Keratinocyte (primary cell): ENCODE data around the gene NOL12. TPM values are rescaled to one million over a fixed set of nuclear protein-coding genes. Genes with fewer than 3 reads are reported as not detected.

ENCODE experiments used
- DNase-seq: peaks from one replicate; pipeline ENCODE4 v3.0.0-alpha.2; 2011; ENCODE audit warnings: low read depth, missing footprints, low spot score
- FAIRE-seq: peaks from 2 replicates; lab custom pipeline; 2011; peaks lifted over from hg19 to GRCh38; lab: Jason Lieb, UNC
- H2AFZ ChIP-seq: 2 replicates; pipeline ENCODE4 v1.6.0; 2012; ENCODE audit warnings: low read length, control low read depth, inconsistent platforms; ENCODE audit not compliant: control insufficient read depth
- H3K27ac ChIP-seq: 2 replicates; pipeline ENCODE4 v1.5.1; 2011; ENCODE audit warnings: low read length; ENCODE audit not compliant: control insufficient read depth, insufficient read depth
- H3K27me3 ChIP-seq: 3 replicates; pipeline ENCODE4 v1.6.0; 2011; ENCODE audit warnings: low read length; ENCODE audit not compliant: control insufficient read depth, insufficient read depth; ENCODE audit errors: extremely low read depth
- H3K36me3 ChIP-seq, 2 experiments: 2 replicates in 1 of 2; 3 replicates in 1 of 2; pipeline ENCODE4 v1.5.1; 2011; ENCODE audit warnings: low read length in 2 of 2, mild to moderate bottlenecking in 1 of 2; ENCODE audit not compliant: control insufficient read depth in 2 of 2, insufficient read depth in 2 of 2; ENCODE audit errors: extremely low read depth in 1 of 2
- H3K4me1 ChIP-seq: 3 replicates; pipeline ENCODE4 v1.5.1; 2011; ENCODE audit warnings: low read length; ENCODE audit not compliant: control insufficient read depth, insufficient read depth; ENCODE audit errors: extremely low read depth
- H3K4me2 ChIP-seq: 3 replicates; pipeline ENCODE4 v1.6.0; 2011; ENCODE audit warnings: low read depth, low read length; ENCODE audit not compliant: control insufficient read depth, insufficient read depth; ENCODE audit errors: extremely low read depth
- H3K4me3 ChIP-seq, 3 experiments: fragments of 200-600 bp in 1 of 3; sonication (generic) in 1 of 3; 2 replicates in 2 of 3; 3 replicates in 1 of 3; pipeline ENCODE4 v1.5.1; 2011 to 2016; ENCODE audit warnings: low read length in 3 of 3, mild to moderate bottlenecking in 3 of 3, control low read depth in 2 of 3, inconsistent platforms in 1 of 3, low read depth in 1 of 3, mixed read lengths in 1 of 3, mixed run types in 1 of 3, moderate library complexity in 1 of 3; ENCODE audit not compliant: control insufficient read depth in 2 of 3, insufficient read depth in 2 of 3; ENCODE audit errors: extremely low read depth in 1 of 3
- H3K79me2 ChIP-seq: 2 replicates; pipeline ENCODE4 v1.6.0; 2012; ENCODE audit warnings: low read length; ENCODE audit not compliant: control insufficient read depth, insufficient read depth
- H3K9ac ChIP-seq: 3 replicates; pipeline ENCODE4 v1.6.0; 2011; ENCODE audit warnings: low read length; ENCODE audit not compliant: control insufficient read depth, insufficient read depth; ENCODE audit errors: extremely low read depth
- H3K9me1 ChIP-seq: 3 replicates; pipeline ENCODE4 v1.6.0; 2011; ENCODE audit warnings: low read length; ENCODE audit not compliant: control insufficient read depth, insufficient read depth; ENCODE audit errors: extremely low read depth
- H3K9me3 ChIP-seq: 2 replicates; pipeline ENCODE4 v1.5.1; 2012; ENCODE audit warnings: low read depth, low read length; ENCODE audit not compliant: control insufficient read depth
- H4K20me1 ChIP-seq: 3 replicates; pipeline ENCODE4 v1.6.0; 2011; ENCODE audit warnings: low read length; ENCODE audit not compliant: control insufficient read depth, insufficient read depth; ENCODE audit errors: extremely low read depth
- EZH2 ChIP-seq: IDR thresholded peaks from one replicate; pipeline ENCODE4 v1.6.1; 2012; ENCODE audit warnings: inconsistent platforms, mild to moderate bottlenecking, low read length, moderate library complexity
- dilution Hi-C: fragments of 300-500 bp; cut with MboI; formaldehyde crosslinking; loops from one replicate; pipeline ENCODE4 v1.7.0; 2020; ENCODE audit warnings: low sequenced_read_pairs; ENCODE audit not compliant: extremely low pct_ligation_motif_present
- polyA plus RNA-seq, 5 experiments: library from polyadenylated mRNA; depleted of rRNA in 3 of 5; stranded (reverse) in 3 of 5; stranded (forward) in 1 of 5; unstranded in 1 of 5; fragments of >200 nt; gene quantifications; 1 replicate in 1 of 5; 2 replicates in 3 of 5; 3 replicates in 1 of 5; pipeline versions ENCODE4 v1.2.1 to v1.2.3, GENCODE V29; 2011 to 2012; ENCODE audit warnings: missing spikeins in 2 of 5, low read depth in 1 of 5, low replicate concordance in 1 of 5
- TF ChIP-seq, protein P1 (sequence below), 3 experiments: IDR thresholded peaks in 1 of 3; conservative IDR thresholded peaks in 1 of 3; optimal IDR thresholded peaks in 1 of 3; 2 replicates in 2 of 3; 3 replicates in 1 of 3; pipeline versions ENCODE3 to v1.5.1; 2011; ENCODE audit warnings: low read length in 3 of 3, mild to moderate bottlenecking in 3 of 3, moderate library complexity in 2 of 3, control low read depth in 1 of 3, inconsistent platforms in 1 of 3; ENCODE audit not compliant: insufficient read depth in 2 of 3; ENCODE audit errors: extremely low read depth in 1 of 3

NOL12 gene
- polyA plus RNA-seq, 1 donor (not counting 4 experiments of a cell fraction or from before 2014, with no cell fraction given) = 23.8 TPM

DNA sequence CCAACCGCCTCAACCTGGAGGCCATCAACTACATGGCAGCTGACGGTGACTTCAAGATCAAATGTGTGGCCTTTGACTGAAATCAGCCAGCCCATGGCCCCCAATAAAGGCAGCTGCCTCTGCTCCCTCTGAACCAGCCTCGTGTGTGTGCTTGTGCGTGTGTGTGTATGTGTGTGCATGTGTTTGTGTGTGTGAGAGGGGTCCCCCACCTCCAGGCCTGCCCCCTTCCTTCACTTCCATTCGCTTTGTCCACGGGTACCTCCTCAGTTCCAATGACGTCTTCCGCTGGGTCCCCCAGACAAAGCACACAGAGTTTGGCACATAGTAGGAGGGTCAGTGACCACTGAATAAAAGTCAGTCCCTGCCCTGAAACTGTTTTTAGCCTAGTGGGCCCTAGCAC lies 6.5 kb upstream of the NOL12 start:
- Histone ChIP-seq H3K4me3 (no peak overlapping the region), H3K79me2 (peaks cover 18% of the 10 kb centered on the region), H3K9ac (no peak overlapping the region), H3K4me2 (no peak overlapping the region), H2AFZ (no peak overlapping the region), H3K9me3 (no peaks in the 10 kb centered on the region), H3K27me3 (no peaks in the 10 kb centered on the region), H3K9me1 (no peaks in the 10 kb centered on the region), H3K4me1 (peaks cover 25% of the 10 kb centered on the region), H3K36me3 (peaks cover 0 to 4% of the 10 kb centered on the region in 2 experiments), H4K20me1 (peaks cover 7% of the 10 kb centered on the region), H3K27ac (no peak overlapping the region)
- FAIRE-seq (no peak), DNase-seq (no peak)
- dilution Hi-C loops = no loop called here
- TF ChIP-seq, protein P1, sequence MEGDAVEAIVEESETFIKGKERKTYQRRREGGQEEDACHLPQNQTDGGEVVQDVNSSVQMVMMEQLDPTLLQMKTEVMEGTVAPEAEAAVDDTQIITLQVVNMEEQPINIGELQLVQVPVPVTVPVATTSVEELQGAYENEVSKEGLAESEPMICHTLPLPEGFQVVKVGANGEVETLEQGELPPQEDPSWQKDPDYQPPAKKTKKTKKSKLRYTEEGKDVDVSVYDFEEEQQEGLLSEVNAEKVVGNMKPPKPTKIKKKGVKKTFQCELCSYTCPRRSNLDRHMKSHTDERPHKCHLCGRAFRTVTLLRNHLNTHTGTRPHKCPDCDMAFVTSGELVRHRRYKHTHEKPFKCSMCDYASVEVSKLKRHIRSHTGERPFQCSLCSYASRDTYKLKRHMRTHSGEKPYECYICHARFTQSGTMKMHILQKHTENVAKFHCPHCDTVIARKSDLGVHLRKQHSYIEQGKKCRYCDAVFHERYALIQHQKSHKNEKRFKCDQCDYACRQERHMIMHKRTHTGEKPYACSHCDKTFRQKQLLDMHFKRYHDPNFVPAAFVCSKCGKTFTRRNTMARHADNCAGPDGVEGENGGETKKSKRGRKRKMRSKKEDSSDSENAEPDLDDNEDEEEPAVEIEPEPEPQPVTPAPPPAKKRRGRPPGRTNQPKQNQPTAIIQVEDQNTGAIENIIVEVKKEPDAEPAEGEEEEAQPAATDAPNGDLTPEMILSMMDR (optimal IDR thresholded peaks at IDR 0.05 in 1 of 3, IDR thresholded peaks at IDR 0.05 in 1 of 3, conservative IDR thresholded peaks at IDR 0.05 in 1 of 3; ENCODE audit: extremely low read depth in 1 of 3, insufficient read depth in 2 of 3, low read length in 3 of 3) = no peak
- no peak for TF ChIP-seq EZH2

DNA sequence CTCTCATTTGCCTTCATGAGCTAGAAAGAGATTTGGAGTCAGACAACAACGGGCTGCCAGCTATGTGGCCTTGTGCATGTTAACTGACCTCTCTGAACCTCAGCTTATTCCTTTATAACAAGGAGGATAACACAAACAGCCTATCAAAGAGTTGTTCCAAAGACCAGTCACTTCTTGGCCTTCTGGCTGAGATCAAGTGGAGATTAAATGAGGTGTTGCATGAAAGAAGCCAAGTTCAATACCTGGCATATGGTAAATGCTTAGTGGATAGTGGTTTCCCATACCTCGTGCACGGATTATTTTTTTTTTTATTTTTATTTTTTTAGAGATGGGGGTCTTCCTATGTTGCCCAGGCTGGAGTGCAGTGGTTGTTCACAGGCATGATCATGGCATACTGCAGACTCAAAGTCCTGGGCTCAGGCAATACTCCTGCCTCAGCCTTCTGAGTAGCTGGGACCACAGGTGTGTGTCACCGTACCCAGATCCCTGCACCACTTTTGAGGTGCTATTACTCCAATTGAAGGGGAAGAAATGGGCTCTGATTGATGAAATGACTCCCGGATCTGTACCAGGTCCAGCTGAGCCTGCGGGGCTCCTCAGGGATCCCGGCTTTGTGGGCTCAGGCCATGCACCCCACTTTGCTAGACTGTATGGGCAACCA lies 5.8 kb upstream of the NOL12 start:
- no peak overlapping the region for H2AFZ ChIP-seq
- peaks cover 26% of the 10 kb centered on the region for H3K4me1 ChIP-seq
- H4K20me1 ChIP-seq = peaks cover 7% of the 10 kb centered on the region
- peaks cover 0 to 4% of the 10 kb centered on the region in 2 experiments for H3K36me3 ChIP-seq
- no peak overlapping the region for H3K4me2 ChIP-seq
- no peak overlapping the region for H3K9ac ChIP-seq
- dilution Hi-C loops = no loop called here
- no peak for DNase-seq
- no peak overlapping the region for H3K27ac ChIP-seq
- no peak overlapping the region for H3K4me3 ChIP-seq
- peaks cover 18% of the 10 kb centered on the region for H3K79me2 ChIP-seq
- no peaks in the 10 kb centered on the region for H3K9me3 ChIP-seq
- H3K9me1 ChIP-seq = no peaks in the 10 kb centered on the region
- no peak for FAIRE-seq
- TF ChIP-seq EZH2 = no peak
- TF ChIP-seq, protein P1 (optimal IDR thresholded peaks at IDR 0.05 in 1 of 3, IDR thresholded peaks at IDR 0.05 in 1 of 3, conservative IDR thresholded peaks at IDR 0.05 in 1 of 3; ENCODE audit: extremely low read depth in 1 of 3, insufficient read depth in 2 of 3, low read length in 3 of 3) = no peak
- H3K27me3 ChIP-seq = no peaks in the 10 kb centered on the region
